Stimulated activated CD8-positive, alpha-beta memory T cell treated with anti-CD3 and anti-CD28 coated beads, Interleukin-15, amount 100 ng/mL, for 4 hours (primary cell): ENCODE data around the gene WDR88.
"Not testable (repeated sequence)": the region's sequence is repeated elsewhere in the genome, so short reads cannot be mapped to it uniquely, and the experiment has no call there.

ENCODE experiments used
- DNase-seq, 2 donors: peaks; one replicate each; pipeline ENCODE4 v3.0.0-alpha.2; 2020; ENCODE audit warnings: low read depth in 2 of 2

Gene WDR88

GRCh38 chr19:33197591-33198000 is 65.7 kb downstream of the WDR88 start:
- no peak for DNase-seq

- no peak for DNase-seq
These were observed 66.3 kb downstream of the WDR88 start for GRCh38 chr19:33198169-33198568.

GRCh38 chr19:33199441-33200265 is 67.7 kb downstream of the WDR88 start:
- DNase-seq, result no peak

GRCh38 chr19:33201473-33201872 is 69.6 kb downstream of the WDR88 start:
- no peak for DNase-seq

- no peak for DNase-seq
These were observed 70.1 kb downstream of the WDR88 start for GRCh38 chr19:33201886-33202545.

GRCh38 chr19:33202546-33203507 is 70.9 kb downstream of the WDR88 start:
- no peak for DNase-seq

GRCh38 chr19:33203529-33203928 is 71.6 kb downstream of the WDR88 start:
- no peak for DNase-seq

GRCh38 chr19:33204136-33204973 is 72.4 kb downstream of the WDR88 start:
- DNase-seq, result no peak

- DNase-seq, result no peak
These were observed 73.2 kb downstream of the WDR88 start for GRCh38 chr19:33205110-33205509.

- no peak for DNase-seq
These were observed 73.8 kb downstream of the WDR88 start for GRCh38 chr19:33205531-33206260.

- no peak for DNase-seq
These were observed 74.5 kb downstream of the WDR88 start for GRCh38 chr19:33206261-33207039.

- no peak for DNase-seq
These were observed 75.2 kb downstream of the WDR88 start for GRCh38 chr19:33207040-33207620.

GRCh38 chr19:33207903-33208302 is 76.0 kb downstream of the WDR88 start:
- DNase-seq, result no peak

- no peak for DNase-seq
These were observed 76.5 kb downstream of the WDR88 start for GRCh38 chr19:33208371-33208895.

- DNase-seq, result no peak
These were observed 77.3 kb downstream of the WDR88 start for GRCh38 chr19:33208904-33209849.

- not testable (repeated sequence) for DNase-seq
These were observed 77.9 kb downstream of the WDR88 start for GRCh38 chr19:33209850-33210230.

GRCh38 chr19:33210266-33210940 is 78.5 kb downstream of the WDR88 start:
- DNase-seq, result no peak
